A673 (cell line): ENCODE data around the gene DTWD1. TPM values are rescaled to one million over a fixed set of nuclear protein-coding genes. Genes with fewer than 3 reads are reported as not detected.

ENCODE experiments used
- BruUV-seq: library from RNA; stranded (reverse); fragments of 400-500 nt; replicated peaks from 2 replicates; lab custom pipeline; 2021; lab: Mats Ljungman, UMichigan
- CTCF ChIA-PET: fragments of 300-600 bp; sonication (Branson Sonifier 250); formaldehyde crosslinking; loops from one replicate; lab custom pipeline; 2022; ENCODE audit warnings: antibody characterized with exemption; lab: Charles Lee
- POLR2A ChIA-PET: fragments of 300-600 bp; sonication (Branson Sonifier 250); formaldehyde crosslinking; loops from one replicate; lab custom pipeline; 2022; ENCODE audit warnings: antibody characterized with exemption; ENCODE audit not compliant: low non-redundant PET; lab: Charles Lee
- DNase-seq: peaks from one replicate; pipeline ENCODE4 v3.0.0-alpha.2; 2015; ENCODE audit warnings: low spot score
- H3K27ac ChIP-seq: fragments of 200-600 bp; sonication (generic); 2 replicates; pipeline ENCODE4 v1.5.1; 2016; ENCODE audit warnings: mixed run types, low read depth, mild to moderate bottlenecking, mixed read lengths, antibody characterized with exemption, low read length; ENCODE audit not compliant: poor library complexity, severe bottlenecking
- H3K27me3 ChIP-seq: fragments of 200-600 bp; sonication (generic); replicated peaks from 2 replicates; pipeline ENCODE4 v1.6.1; 2017; ENCODE audit warnings: mixed run types, low read depth, mild to moderate bottlenecking, mixed read lengths, antibody characterized with exemption, low read length; ENCODE audit not compliant: insufficient read depth, poor library complexity
- H3K36me3 ChIP-seq: fragments of 200-600 bp; sonication (generic); 2 replicates; pipeline ENCODE4 v1.6.1; 2016; ENCODE audit warnings: mixed run types, mild to moderate bottlenecking, mixed read lengths, antibody characterized with exemption, low read length; ENCODE audit not compliant: insufficient read depth, poor library complexity, severe bottlenecking
- H3K4me1 ChIP-seq: fragments of 200-600 bp; sonication (generic); 2 replicates; pipeline ENCODE4 v1.6.1; 2017; ENCODE audit warnings: mixed run types, mild to moderate bottlenecking, mixed read lengths, antibody characterized with exemption, low read length; ENCODE audit not compliant: insufficient read depth, poor library complexity, severe bottlenecking
- H3K4me3 ChIP-seq: fragments of 200-600 bp; sonication (generic); 2 replicates; pipeline ENCODE4 v1.5.1; 2016; ENCODE audit warnings: low read depth, mixed run types, mild to moderate bottlenecking, mixed read lengths, low read length; ENCODE audit not compliant: poor library complexity, severe bottlenecking
- H3K9me3 ChIP-seq: fragments of 200-600 bp; sonication (generic); 2 replicates; pipeline ENCODE4 v1.6.1; 2016; ENCODE audit warnings: mixed run types, low read depth, mild to moderate bottlenecking, mixed read lengths, antibody characterized with exemption, low read length; ENCODE audit not compliant: poor library complexity, severe bottlenecking
- CTCF ChIP-seq: fragments of 300-800, 200-600 bp; sonication (generic); conservative IDR thresholded peaks from 2 replicates; pipeline ENCODE4 v1.5.1; 2017; ENCODE audit warnings: low read depth, mild to moderate bottlenecking, antibody characterized with exemption, low read length, moderate library complexity, mixed read lengths
- EZH2 ChIP-seq: fragments of 200-600 bp; sonication (generic); IDR thresholded peaks from 2 replicates; pipeline ENCODE4 v1.6.1; 2017; ENCODE audit warnings: borderline replicate concordance, low read depth, mild to moderate bottlenecking, mixed read lengths, antibody characterized with exemption, low read length; ENCODE audit not compliant: poor library complexity, severe bottlenecking
- intact Hi-C: fragments of 100-400 bp; cut with micrococcal nuclease; formaldehyde crosslinking; loops from one replicate; pipeline ENCODE4 v1.10.0; 2022; ENCODE audit not compliant: unreplicated experiment
- total RNA-seq: library from RNA; stranded (reverse); gene quantifications from 2 replicates; pipeline ENCODE4 v1.2.3, GENCODE V29; 2021

Gene DTWD1
- total RNA-seq, 1 experiment from 2014 or later = 16.5 TPM

DNA sequence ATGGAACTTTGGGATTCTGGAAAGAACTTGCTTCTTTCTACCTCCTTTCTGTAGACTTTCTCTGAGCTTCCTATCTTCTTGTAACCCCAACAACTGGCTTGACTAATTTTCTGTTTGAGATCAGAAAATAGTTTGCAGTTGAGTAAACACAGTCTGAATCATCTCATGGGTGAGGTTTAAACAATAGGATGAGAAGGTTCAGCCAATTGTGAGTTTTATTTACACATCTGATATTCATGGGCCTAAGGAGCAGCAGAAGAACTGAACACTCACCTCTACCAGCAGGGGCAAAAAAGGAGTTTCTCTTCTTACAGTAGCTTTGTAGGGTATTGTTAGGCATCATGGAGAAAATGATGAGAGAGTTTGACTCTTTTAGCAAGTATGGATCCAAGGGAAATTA, 54.2 kb downstream of the DTWD1 start:
- TF ChIP-seq EZH2 = no peak
- no peak for TF ChIP-seq CTCF
- no TSS peak for BruUV-seq
- CTCF ChIA-PET = no interaction called here

GRCh38 chr15:49678655-49679054, 57.8 kb downstream of the DTWD1 start:
- no peaks in the 10 kb centered on the region for H3K27me3 ChIP-seq
- no peak for DNase-seq
- no peak overlapping the region for H3K4me3 ChIP-seq
- ChIA-PET CTCF (no interaction called here), POLR2A (no interaction called here)
- no peaks in the 10 kb centered on the region for H3K4me1 ChIP-seq
- intact Hi-C loops = no loop called here
- no peak for TF ChIP-seq CTCF
- no peak for TF ChIP-seq EZH2
- H3K36me3 ChIP-seq = no peaks in the 10 kb centered on the region
- no TSS peak for BruUV-seq
- no peak overlapping the region for H3K27ac ChIP-seq
- no peaks in the 10 kb centered on the region for H3K9me3 ChIP-seq

More for the DNA sequence above, 54.2 kb downstream of the DTWD1 start:
- H3K27ac ChIP-seq = no peak overlapping the region
- no peaks in the 10 kb centered on the region for H3K9me3 ChIP-seq
- POLR2A ChIA-PET = no interaction called here
- H3K36me3 ChIP-seq = no peaks in the 10 kb centered on the region
- intact Hi-C loops = no loop called here
- no peak overlapping the region for H3K4me3 ChIP-seq
- DNase-seq = no peak
- H3K4me1 ChIP-seq = no peaks in the 10 kb centered on the region
- no peaks in the 10 kb centered on the region for H3K27me3 ChIP-seq

- ChIA-PET POLR2A (no interaction called here), CTCF (no interaction called here)
- Histone ChIP-seq H3K27me3 (no peaks in the 10 kb centered on the region), H3K27ac (no peak overlapping the region), H3K9me3 (no peaks in the 10 kb centered on the region), H3K36me3 (no peaks in the 10 kb centered on the region), H3K4me3 (no peak overlapping the region), H3K4me1 (no peaks in the 10 kb centered on the region)
- no TSS peak for BruUV-seq
- DNase-seq = no peak
- TF ChIP-seq CTCF (no peak), EZH2 (no peak)
- intact Hi-C loops = loop anchor here (10.0 kb wide), 1 partner anchor 62 kb away; the partner anchor contains the start of genes DTWD1 and FAM227B
Observed at GRCh38 chr15:49686599-49686998, 65.8 kb downstream of the DTWD1 start.
